ENCODE results near the gene SHROOM3.
"Not testable (repeated sequence)": the region's sequence is repeated elsewhere in the genome, so short reads cannot be mapped to it uniquely, and the experiment has no call there.

The SHROOM3 gene

DNA sequence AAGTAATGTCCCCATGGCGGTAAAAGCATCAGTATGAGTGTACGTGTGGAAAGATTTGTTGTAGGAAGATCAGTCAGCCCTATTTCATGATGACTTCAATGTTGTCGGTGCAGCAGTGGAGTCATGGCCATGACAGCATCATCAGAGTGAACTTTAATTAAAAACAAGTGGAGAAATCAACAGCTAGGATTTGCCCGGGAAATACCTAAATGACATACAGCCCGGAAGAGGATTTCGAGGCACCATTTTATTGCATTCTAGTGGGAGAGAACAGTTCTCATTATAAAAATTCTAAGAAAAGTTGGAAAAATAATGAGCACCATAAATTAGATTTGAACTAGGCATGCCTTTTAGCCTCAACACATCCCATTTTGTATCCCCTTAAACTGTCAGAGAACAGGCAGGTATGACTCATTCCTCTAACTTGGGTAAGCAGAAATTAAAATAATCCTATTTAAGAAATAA lies 170.1 kb downstream of the SHROOM3 start:
- no peaks in the 10 kb centered on the region for H3K27me3 ChIP-seq (ENCODE audit: control insufficient read depth, insufficient read depth, low read length)
- H3K36me3 ChIP-seq (ENCODE audit: control insufficient read depth, insufficient read depth, low read length), result no peaks in the 10 kb centered on the region
- no peaks in the 10 kb centered on the region for H3K9me3 ChIP-seq (ENCODE audit: control insufficient read depth, insufficient read depth, low read length)
- WGBS (ENCODE audit: insufficient coverage, insufficient read length), result no CpG with 5 or more reads among the region's 6 CpGs
- no peak for DNase-seq (ENCODE audit: low read depth, low spot score)
- H3K27ac ChIP-seq (ENCODE audit: low read length), result no peak overlapping the region
- H3K4me3 ChIP-seq (ENCODE audit: low read length), result no peak overlapping the region
- H3K4me1 ChIP-seq (ENCODE audit: control insufficient read depth, insufficient read depth, low read length), result peaks cover 1% of the 10 kb centered on the region; the same call in 1 of the 2 replicates

- Histone ChIP-seq H3K9me3 (ENCODE audit: control insufficient read depth, insufficient read depth, low read length) (no peaks in the 10 kb centered on the region), H3K4me3 (ENCODE audit: low read length) (no peak overlapping the region), H3K4me1 (ENCODE audit: control insufficient read depth, insufficient read depth, low read length) (peaks cover 3% of the 10 kb centered on the region; the same call in 1 of the 2 replicates), H3K27me3 (ENCODE audit: control insufficient read depth, insufficient read depth, low read length) (no peaks in the 10 kb centered on the region), H3K36me3 (ENCODE audit: control insufficient read depth, insufficient read depth, low read length) (no peaks in the 10 kb centered on the region), H3K27ac (ENCODE audit: low read length) (no peak overlapping the region)
- no CpG with 5 or more reads among the region's 1 CpG for WGBS (ENCODE audit: insufficient coverage, insufficient read length)
- no peak for DNase-seq (ENCODE audit: low read depth, low spot score)
Observed at GRCh38 chr4:76606645-76607265, 171.7 kb downstream of the SHROOM3 start.

GRCh38 chr4:76607266-76607799 lies 172.3 kb downstream of the SHROOM3 start:
- Histone ChIP-seq H3K9me3 (ENCODE audit: control insufficient read depth, insufficient read depth, low read length) (no peaks in the 10 kb centered on the region), H3K4me3 (ENCODE audit: low read length) (no peak overlapping the region), H3K27me3 (ENCODE audit: control insufficient read depth, insufficient read depth, low read length) (no peaks in the 10 kb centered on the region), H3K36me3 (ENCODE audit: control insufficient read depth, insufficient read depth, low read length) (no peaks in the 10 kb centered on the region), H3K4me1 (ENCODE audit: control insufficient read depth, insufficient read depth, low read length) (peaks cover 3% of the 10 kb centered on the region; the same call in 1 of the 2 replicates), H3K27ac (ENCODE audit: low read length) (no peak overlapping the region)
- no peak for DNase-seq (ENCODE audit: low read depth, low spot score)
- WGBS (ENCODE audit: insufficient coverage, insufficient read length), result no CpG with 5 or more reads among the region's 3 CpGs

GRCh38 chr4:76607846-76608245 lies 172.8 kb downstream of the SHROOM3 start:
- no CpG with 5 or more reads among the region's 1 CpG for WGBS (ENCODE audit: insufficient coverage, insufficient read length)
- no peak overlapping the region for H3K4me3 ChIP-seq (ENCODE audit: low read length)
- H3K36me3 ChIP-seq (ENCODE audit: control insufficient read depth, insufficient read depth, low read length), result no peaks in the 10 kb centered on the region
- no peak overlapping the region for H3K27ac ChIP-seq (ENCODE audit: low read length)
- H3K27me3 ChIP-seq (ENCODE audit: control insufficient read depth, insufficient read depth, low read length), result no peaks in the 10 kb centered on the region
- H3K9me3 ChIP-seq (ENCODE audit: control insufficient read depth, insufficient read depth, low read length), result no peaks in the 10 kb centered on the region
- no peak for DNase-seq (ENCODE audit: low read depth, low spot score)
- H3K4me1 ChIP-seq (ENCODE audit: control insufficient read depth, insufficient read depth, low read length), result peaks cover 3% of the 10 kb centered on the region; the same call in 1 of the 2 replicates

- not testable (repeated sequence) for H3K36me3 ChIP-seq (ENCODE audit: control insufficient read depth, insufficient read depth, low read length); H3K27me3 ChIP-seq (ENCODE audit: control insufficient read depth, insufficient read depth, low read length); DNase-seq (ENCODE audit: low read depth, low spot score); H3K27ac ChIP-seq (ENCODE audit: low read length); H3K4me1 ChIP-seq (ENCODE audit: control insufficient read depth, insufficient read depth, low read length); H3K4me3 ChIP-seq (ENCODE audit: low read length); H3K9me3 ChIP-seq (ENCODE audit: control insufficient read depth, insufficient read depth, low read length)
Observed at GRCh38 chr4:76608549-76608948, 173.5 kb downstream of the SHROOM3 start.

DNA sequence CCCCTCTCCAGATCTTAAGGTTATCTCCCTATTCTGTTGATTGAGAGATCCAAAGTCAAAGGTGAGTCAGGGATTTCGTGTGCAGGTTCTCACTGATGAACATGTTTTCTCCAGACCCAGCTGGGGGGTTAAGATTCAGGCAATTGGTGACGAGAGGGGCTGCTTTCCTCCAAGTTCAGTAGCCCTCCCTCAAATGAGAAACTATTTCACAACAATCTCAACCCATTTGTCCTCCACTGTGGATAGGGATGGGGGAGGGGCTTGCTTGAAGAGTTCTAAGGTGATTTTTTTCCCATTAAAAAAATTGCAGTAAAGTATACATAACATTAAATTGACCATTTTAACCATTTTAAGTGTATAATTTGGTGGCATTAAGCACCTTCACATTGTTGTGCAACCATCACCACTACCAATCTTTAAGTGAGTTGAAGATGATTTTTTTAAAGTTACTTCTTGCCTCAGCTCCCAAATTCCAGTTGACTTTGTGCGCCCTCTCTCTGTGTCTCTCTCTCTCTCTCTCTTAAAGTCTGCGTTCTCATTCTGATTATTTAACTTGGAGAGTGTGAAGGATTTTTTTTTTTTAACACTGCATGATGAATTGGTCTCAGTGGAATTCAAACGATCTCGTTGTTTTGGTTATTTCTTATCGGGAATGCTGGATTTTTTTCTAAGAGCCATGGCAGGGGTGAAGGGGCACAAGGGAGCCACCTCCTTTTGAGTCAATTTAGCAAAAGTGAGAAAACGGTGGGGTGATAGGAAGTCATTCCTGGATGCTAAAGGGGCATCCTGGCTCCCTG lies 175.9 kb downstream of the SHROOM3 start:
- no peak for DNase-seq (ENCODE audit: low read depth, low spot score)
- Histone ChIP-seq H3K27ac (ENCODE audit: low read length) (no peak overlapping the region), H3K4me1 (ENCODE audit: control insufficient read depth, insufficient read depth, low read length) (peaks cover 3% of the 10 kb centered on the region; the same call in 1 of the 2 replicates), H3K4me3 (ENCODE audit: low read length) (no peak overlapping the region), H3K9me3 (ENCODE audit: control insufficient read depth, insufficient read depth, low read length) (no peaks in the 10 kb centered on the region), H3K36me3 (ENCODE audit: control insufficient read depth, insufficient read depth, low read length) (no peaks in the 10 kb centered on the region), H3K27me3 (ENCODE audit: control insufficient read depth, insufficient read depth, low read length) (no peaks in the 10 kb centered on the region)
- WGBS (ENCODE audit: insufficient coverage, insufficient read length), result no CpG with 5 or more reads among the region's 8 CpGs

- Histone ChIP-seq H3K36me3 (ENCODE audit: control insufficient read depth, insufficient read depth, low read length) (no peaks in the 10 kb centered on the region), H3K4me3 (ENCODE audit: low read length) (no peak overlapping the region), H3K27ac (ENCODE audit: low read length) (no peak overlapping the region), H3K9me3 (ENCODE audit: control insufficient read depth, insufficient read depth, low read length) (no peaks in the 10 kb centered on the region), H3K4me1 (ENCODE audit: control insufficient read depth, insufficient read depth, low read length) (peaks cover 3% of the 10 kb centered on the region; the same call in 1 of the 2 replicates), H3K27me3 (ENCODE audit: control insufficient read depth, insufficient read depth, low read length) (no peaks in the 10 kb centered on the region)
- no peak for DNase-seq (ENCODE audit: low read depth, low spot score)
- no CpG with 5 or more reads among the region's 6 CpGs for WGBS (ENCODE audit: insufficient coverage, insufficient read length)
Observed at GRCh38 chr4:76611616-76612207, 176.7 kb downstream of the SHROOM3 start.

- no peaks in the 10 kb centered on the region for H3K36me3 ChIP-seq (ENCODE audit: control insufficient read depth, insufficient read depth, low read length)
- peaks cover 2% of the 10 kb centered on the region; the same call in 1 of the 2 replicates for H3K4me1 ChIP-seq (ENCODE audit: control insufficient read depth, insufficient read depth, low read length)
- no peak overlapping the region for H3K4me3 ChIP-seq (ENCODE audit: low read length)
- no peak for DNase-seq (ENCODE audit: low read depth, low spot score)
- H3K9me3 ChIP-seq (ENCODE audit: control insufficient read depth, insufficient read depth, low read length), result no peaks in the 10 kb centered on the region
- H3K27me3 ChIP-seq (ENCODE audit: control insufficient read depth, insufficient read depth, low read length), result no peaks in the 10 kb centered on the region
- H3K27ac ChIP-seq (ENCODE audit: low read length), result no peak overlapping the region
Observed at GRCh38 chr4:76614589-76614988, 179.6 kb downstream of the SHROOM3 start.

DNA sequence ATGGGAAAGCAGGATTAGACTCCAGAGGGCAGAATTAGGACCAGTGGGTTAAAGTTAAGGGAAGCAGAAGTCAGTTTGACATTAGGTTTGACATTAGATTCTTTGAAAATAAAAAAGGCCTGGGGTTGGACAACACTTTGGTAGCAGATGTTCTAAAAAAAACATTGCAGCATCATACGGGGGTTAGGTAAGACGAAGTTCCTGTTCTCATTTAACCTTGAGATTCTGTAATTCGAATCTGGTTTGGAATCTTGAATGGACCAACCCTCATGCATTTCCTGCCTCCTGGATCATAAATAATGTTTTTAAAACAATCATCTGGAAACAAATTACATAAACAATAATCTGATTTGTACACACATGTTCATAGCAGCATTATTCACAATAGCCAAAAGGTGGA lies 181.0 kb downstream of the SHROOM3 start:
- no peak for DNase-seq (ENCODE audit: low read depth, low spot score)
- H3K9me3 ChIP-seq (ENCODE audit: control insufficient read depth, insufficient read depth, low read length), result no peaks in the 10 kb centered on the region
- H3K27ac ChIP-seq (ENCODE audit: low read length), result no peak overlapping the region
- no CpG with 5 or more reads among the region's 3 CpGs for WGBS (ENCODE audit: insufficient coverage, insufficient read length)
- H3K36me3 ChIP-seq (ENCODE audit: control insufficient read depth, insufficient read depth, low read length), result no peaks in the 10 kb centered on the region
- no peaks in the 10 kb centered on the region for H3K4me1 ChIP-seq (ENCODE audit: control insufficient read depth, insufficient read depth, low read length)
- H3K27me3 ChIP-seq (ENCODE audit: control insufficient read depth, insufficient read depth, low read length), result no peaks in the 10 kb centered on the region
- no peak overlapping the region for H3K4me3 ChIP-seq (ENCODE audit: low read length)

- no peaks in the 10 kb centered on the region for H3K36me3 ChIP-seq (ENCODE audit: control insufficient read depth, insufficient read depth, low read length)
- H3K27me3 ChIP-seq (ENCODE audit: control insufficient read depth, insufficient read depth, low read length), result no peaks in the 10 kb centered on the region
- H3K27ac ChIP-seq (ENCODE audit: low read length), result no peak overlapping the region
- no CpG with 5 or more reads among the region's 2 CpGs for WGBS (ENCODE audit: insufficient coverage, insufficient read length)
- no peak overlapping the region for H3K4me3 ChIP-seq (ENCODE audit: low read length)
- no peaks in the 10 kb centered on the region for H3K4me1 ChIP-seq (ENCODE audit: control insufficient read depth, insufficient read depth, low read length)
- H3K9me3 ChIP-seq (ENCODE audit: control insufficient read depth, insufficient read depth, low read length), result no peaks in the 10 kb centered on the region
- no peak for DNase-seq (ENCODE audit: low read depth, low spot score)
Observed at GRCh38 chr4:76616526-76616925, 181.5 kb downstream of the SHROOM3 start.
